ENCODE measurements around the gene PBX1.
"Not testable (repeated sequence)": the region's sequence is repeated elsewhere in the genome, so short reads cannot be mapped to it uniquely, and the experiment has no call there.

The PBX1 gene

GRCh38 chr1:164649146-164649545 is 90.2 kb downstream of the PBX1 start:
- no peak for DNase-seq (ENCODE audit: low read depth)
- H3K4me3 ChIP-seq (ENCODE audit: control insufficient read depth, low read depth, low read length): no peak overlapping the region
- TF ChIP-seq CTCF (IDR thresholded peaks at IDR 0.05; ENCODE audit: control insufficient read depth, insufficient read depth, low read depth, low read length, missing control alignments): no peak

- no peak for DNase-seq (ENCODE audit: low read depth)
- TF ChIP-seq CTCF (IDR thresholded peaks at IDR 0.05; ENCODE audit: control insufficient read depth, insufficient read depth, low read depth, low read length, missing control alignments): no peak
- H3K4me3 ChIP-seq (ENCODE audit: control insufficient read depth, low read depth, low read length): no peak overlapping the region
Observed at GRCh38 chr1:164650531-164650930, 91.5 kb downstream of the PBX1 start.

GRCh38 chr1:164651351-164651951 is 92.5 kb downstream of the PBX1 start:
- DNase-seq (ENCODE audit: low read depth): no peak
- no peak for TF ChIP-seq CTCF (IDR thresholded peaks at IDR 0.05; ENCODE audit: control insufficient read depth, insufficient read depth, low read depth, low read length, missing control alignments)
- no peak overlapping the region for H3K4me3 ChIP-seq (ENCODE audit: control insufficient read depth, low read depth, low read length)

- DNase-seq (ENCODE audit: low read depth): not testable (repeated sequence)
Observed at GRCh38 chr1:164652969-164653368, 94.0 kb downstream of the PBX1 start.

GRCh38 chr1:164653705-164654104 is 94.7 kb downstream of the PBX1 start:
- H3K4me3 ChIP-seq (ENCODE audit: control insufficient read depth, low read depth, low read length): no peak overlapping the region
- DNase-seq (ENCODE audit: low read depth): no peak
- no peak for TF ChIP-seq CTCF (IDR thresholded peaks at IDR 0.05; ENCODE audit: control insufficient read depth, insufficient read depth, low read depth, low read length, missing control alignments)

More at GRCh38 chr1:164652969-164653368, 94.0 kb downstream of the PBX1 start:
- H3K4me3 ChIP-seq (ENCODE audit: control insufficient read depth, low read depth, low read length): not testable (repeated sequence)

- H3K4me3 ChIP-seq (ENCODE audit: control insufficient read depth, low read depth, low read length): no peak overlapping the region
- TF ChIP-seq CTCF (IDR thresholded peaks at IDR 0.05; ENCODE audit: control insufficient read depth, insufficient read depth, low read depth, low read length, missing control alignments): no peak
- no peak for DNase-seq (ENCODE audit: low read depth)
Observed at GRCh38 chr1:164654200-164654599, 95.2 kb downstream of the PBX1 start.

GRCh38 chr1:164658864-164659263 is 99.9 kb downstream of the PBX1 start:
- no peak for DNase-seq (ENCODE audit: low read depth)
- H3K4me3 ChIP-seq (ENCODE audit: control insufficient read depth, low read depth, low read length): no peak overlapping the region
- no peak for TF ChIP-seq CTCF (IDR thresholded peaks at IDR 0.05; ENCODE audit: control insufficient read depth, insufficient read depth, low read depth, low read length, missing control alignments)
